ENCODE data around the gene TSPAN18.

DNA sequence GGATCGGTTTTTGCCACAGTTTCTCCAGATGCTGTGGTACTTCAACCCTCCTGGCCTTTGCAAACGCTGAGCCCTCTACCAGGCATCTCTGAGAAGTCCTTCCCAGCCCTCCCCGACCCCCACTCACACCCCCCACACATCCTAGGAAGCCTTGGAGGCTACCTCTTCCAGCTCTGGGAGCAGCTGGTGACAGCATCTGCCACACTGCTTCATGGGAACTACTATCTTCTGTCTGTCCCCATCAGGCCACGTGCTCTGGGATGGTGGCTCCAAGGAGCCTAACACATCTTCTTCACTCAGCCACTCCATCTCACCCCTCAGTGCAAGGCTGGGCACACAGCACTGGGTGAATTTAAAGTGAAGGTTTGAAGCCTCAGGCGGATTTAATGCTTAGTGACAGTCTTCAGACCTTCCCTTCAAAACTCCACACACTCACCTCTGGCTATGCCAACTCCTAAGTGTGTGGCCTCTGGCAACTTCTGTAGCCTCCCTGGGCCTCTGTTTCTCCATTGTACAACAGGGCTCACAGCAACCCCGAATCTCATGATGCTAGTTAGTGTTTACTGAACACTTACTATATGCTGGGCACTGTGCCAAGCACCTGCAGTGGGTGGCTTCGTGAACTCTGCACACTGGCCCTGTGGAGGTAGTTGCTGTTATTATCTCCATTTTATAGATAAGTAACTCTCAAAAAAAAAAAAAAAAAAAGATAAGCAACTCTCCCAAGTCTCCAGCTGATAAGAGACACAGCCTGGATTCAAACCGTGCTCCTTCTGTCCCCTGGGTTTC lies 231.2 kb downstream of the TSPAN18 start:
- TF ChIP-seq, protein P1, sequence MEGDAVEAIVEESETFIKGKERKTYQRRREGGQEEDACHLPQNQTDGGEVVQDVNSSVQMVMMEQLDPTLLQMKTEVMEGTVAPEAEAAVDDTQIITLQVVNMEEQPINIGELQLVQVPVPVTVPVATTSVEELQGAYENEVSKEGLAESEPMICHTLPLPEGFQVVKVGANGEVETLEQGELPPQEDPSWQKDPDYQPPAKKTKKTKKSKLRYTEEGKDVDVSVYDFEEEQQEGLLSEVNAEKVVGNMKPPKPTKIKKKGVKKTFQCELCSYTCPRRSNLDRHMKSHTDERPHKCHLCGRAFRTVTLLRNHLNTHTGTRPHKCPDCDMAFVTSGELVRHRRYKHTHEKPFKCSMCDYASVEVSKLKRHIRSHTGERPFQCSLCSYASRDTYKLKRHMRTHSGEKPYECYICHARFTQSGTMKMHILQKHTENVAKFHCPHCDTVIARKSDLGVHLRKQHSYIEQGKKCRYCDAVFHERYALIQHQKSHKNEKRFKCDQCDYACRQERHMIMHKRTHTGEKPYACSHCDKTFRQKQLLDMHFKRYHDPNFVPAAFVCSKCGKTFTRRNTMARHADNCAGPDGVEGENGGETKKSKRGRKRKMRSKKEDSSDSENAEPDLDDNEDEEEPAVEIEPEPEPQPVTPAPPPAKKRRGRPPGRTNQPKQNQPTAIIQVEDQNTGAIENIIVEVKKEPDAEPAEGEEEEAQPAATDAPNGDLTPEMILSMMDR (conservative IDR thresholded peaks at IDR 0.05; ENCODE audit: low read length) = no peak
- no peak for TF ChIP-seq EZH2phosphoT487 (IDR thresholded peaks at IDR 0.05; ENCODE audit: borderline replicate concordance, low read depth, low read length)
